ENCODE measurements around the gene FKBP2.

The FKBP2 gene

GRCh38 chr11:64248578-64248977 is 7.7 kb downstream of the FKBP2 start:
- no peak for DNase-seq (ENCODE audit: low read depth in 2 of 2, low spot score in 1 of 2)

- no peak for DNase-seq (ENCODE audit: low read depth in 2 of 2, low spot score in 1 of 2)
These were observed 8.1 kb downstream of the FKBP2 start for GRCh38 chr11:64249038-64249437.

DNA sequence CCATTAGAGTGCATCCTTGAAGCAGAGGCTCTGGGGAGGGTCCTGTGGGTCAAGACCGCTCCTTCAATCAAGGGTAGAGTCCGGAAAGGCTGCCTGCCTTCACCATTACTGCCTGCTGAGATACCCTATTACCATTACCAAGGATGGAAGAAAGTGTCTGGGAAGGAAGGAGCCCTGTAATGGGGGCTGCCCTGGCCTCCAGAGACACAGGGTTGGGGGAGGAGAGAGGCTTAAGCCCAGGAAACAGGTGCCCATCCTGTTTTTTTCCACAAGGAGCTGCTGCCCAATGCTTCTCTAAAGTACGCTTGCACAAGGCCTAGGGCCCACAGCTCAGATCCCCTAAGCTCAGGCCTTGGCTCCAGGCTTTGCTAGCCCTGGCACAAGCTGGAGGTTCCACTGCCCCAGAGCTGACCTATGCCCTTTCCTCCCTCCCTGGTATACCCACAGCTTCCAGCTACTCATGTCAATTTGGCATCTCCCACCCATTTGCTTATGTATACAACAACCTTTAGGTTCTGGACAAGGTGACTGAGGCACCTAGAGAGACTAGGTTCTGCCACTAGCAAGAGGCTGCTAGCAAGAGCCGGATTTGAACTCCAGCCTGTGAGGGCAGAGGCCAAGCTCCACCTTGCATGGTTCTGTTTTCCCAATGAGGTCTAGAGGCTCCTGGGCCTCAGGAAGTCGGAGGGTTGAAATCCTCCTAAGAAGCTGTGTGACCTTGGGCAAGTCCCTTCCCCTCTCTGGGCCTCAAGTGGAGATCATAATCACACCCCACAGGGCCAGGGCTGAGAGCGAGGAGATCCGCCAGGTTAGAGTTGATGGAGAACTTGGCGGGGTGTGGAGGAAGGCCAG is 8.9 kb downstream of the FKBP2 start:
- DNase-seq (ENCODE audit: low read depth in 2 of 2, low spot score in 1 of 2): no peak

DNA sequence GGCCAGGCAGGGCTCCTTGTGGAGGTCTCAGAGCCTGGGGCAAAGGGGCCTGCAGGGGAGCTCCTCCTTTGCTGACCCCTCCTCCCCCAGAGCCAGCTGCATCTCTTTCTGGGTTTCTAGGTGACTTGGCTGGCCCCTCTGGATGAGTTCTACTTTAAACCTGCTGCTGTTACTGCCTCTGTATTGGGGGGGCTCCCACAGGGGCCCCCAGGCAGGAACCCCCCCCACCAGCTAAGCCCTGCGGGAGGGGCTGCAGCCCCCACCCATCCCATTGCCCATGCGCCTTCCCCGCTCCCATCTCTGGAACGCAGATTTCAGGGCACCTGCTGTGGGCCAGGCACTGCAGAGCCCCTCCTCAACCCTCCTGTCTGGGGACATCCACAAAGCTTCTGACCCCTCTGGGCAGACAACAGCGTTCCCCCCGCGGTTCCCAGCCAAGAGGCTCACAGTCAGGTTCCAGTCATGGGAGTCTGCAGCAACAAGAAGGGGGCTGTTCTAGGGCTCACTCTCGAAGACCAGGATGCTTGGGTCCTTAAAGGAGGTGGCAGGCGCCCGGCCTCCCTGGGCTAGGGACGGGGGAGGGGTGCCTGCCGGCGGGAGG is 9.6 kb downstream of the FKBP2 start:
- no peak for DNase-seq (ENCODE audit: low read depth in 2 of 2, low spot score in 1 of 2)

DNA sequence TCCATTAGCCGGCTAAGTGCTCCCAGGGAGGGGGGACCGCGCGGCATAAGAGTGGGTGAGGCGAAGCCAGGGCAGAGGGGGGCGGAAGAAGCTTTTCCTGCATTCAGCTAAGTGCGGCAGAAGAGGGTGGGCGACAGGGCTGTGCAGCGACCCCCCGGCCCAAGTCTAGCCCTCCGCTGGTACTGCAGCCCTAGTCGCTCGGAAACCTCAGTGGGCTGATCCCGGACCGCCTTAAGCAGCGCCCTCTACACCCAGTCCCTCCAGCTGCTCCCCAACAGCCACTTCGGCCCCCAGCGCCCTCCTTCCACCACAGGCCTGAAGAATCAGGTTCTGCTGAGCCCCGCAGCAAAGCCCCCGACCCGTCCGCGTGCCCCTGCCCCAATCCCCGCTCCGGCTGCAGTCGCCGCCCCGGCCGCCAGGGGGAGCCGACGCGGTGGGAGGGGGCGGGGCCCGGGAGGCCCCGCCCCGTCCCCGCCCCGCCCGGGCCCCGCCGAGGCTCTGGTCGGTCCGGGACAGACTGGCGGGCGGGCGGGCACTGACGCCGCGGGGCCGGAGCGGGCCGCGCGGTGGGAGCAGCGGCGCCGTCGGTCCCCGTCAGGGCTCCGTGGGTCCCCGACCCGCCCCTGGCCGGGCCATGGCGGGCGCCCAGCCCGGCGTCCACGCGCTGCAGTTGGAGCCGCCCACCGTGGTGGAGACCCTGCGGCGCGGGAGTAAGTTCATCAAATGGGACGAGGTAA is 10.3 kb downstream of the FKBP2 start, which contains the start of gene PLCB3:
TSS of gene PLCB3 (plus strand) at position 515 of the 737 bp plus-strand sequence. CDS start at position 635, 120 bp downstream.
- DNase-seq (ENCODE audit: low read depth in 2 of 2, low spot score in 1 of 2): no peak

- no peak for DNase-seq (ENCODE audit: low read depth in 2 of 2, low spot score in 1 of 2)
These were observed 10.8 kb downstream of the FKBP2 start for GRCh38 chr11:64251753-64252002.

- DNase-seq (ENCODE audit: low read depth in 2 of 2, low spot score in 1 of 2): no peak
These were observed 11.3 kb downstream of the FKBP2 start for GRCh38 chr11:64252003-64252872.

- no peak for DNase-seq (ENCODE audit: low read depth in 2 of 2, low spot score in 1 of 2)
These were observed 12.1 kb downstream of the FKBP2 start for GRCh38 chr11:64253043-64253442.

DNA sequence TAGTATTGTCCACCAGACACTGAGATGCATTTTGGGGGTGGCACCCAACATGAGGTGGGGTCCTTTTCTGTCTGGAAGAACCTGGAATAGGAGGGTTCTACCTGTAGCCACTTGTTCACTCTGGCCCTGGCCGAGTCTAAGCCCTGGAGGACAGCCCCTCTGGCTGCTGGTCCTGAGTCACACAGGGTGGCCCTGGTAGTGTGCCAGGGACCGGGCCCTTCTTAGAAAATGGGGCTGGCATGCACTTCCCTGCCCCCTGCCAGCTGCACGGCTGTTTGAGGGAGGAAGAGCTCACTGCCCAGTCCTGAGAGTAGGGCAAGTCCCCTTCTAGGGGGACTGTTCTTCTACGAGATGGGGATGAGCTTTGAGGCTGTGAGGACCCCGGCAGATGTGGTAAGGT is 12.6 kb downstream of the FKBP2 start:
- DNase-seq (ENCODE audit: low read depth in 2 of 2, low spot score in 1 of 2): no peak

- no peak for DNase-seq (ENCODE audit: low read depth in 2 of 2, low spot score in 1 of 2)
These were observed 13.4 kb downstream of the FKBP2 start for GRCh38 chr11:64254326-64254725.

- DNase-seq (ENCODE audit: low read depth in 2 of 2, low spot score in 1 of 2): no peak
These were observed 14.5 kb downstream of the FKBP2 start for GRCh38 chr11:64255135-64256128.

- no peak for DNase-seq (ENCODE audit: low read depth in 2 of 2, low spot score in 1 of 2)
These were observed 15.4 kb downstream of the FKBP2 start for GRCh38 chr11:64256300-64256699.

DNA sequence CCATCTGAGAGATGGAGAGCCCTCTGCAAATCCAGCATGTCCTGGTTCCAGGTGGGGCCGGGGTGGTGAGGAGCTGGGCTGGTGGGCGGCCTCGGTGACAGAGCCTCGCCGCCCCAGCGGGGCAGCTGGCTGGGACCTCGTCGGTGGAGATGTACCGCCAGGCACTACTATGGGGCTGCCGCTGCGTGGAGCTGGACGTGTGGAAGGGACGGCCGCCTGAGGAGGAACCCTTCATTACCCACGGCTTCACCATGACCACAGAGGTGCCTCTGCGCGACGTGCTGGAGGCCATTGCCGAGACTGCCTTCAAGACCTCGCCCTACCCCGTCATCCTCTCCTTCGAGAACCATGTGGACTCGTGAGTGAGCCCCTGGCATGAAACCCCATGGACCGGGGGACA is 17.5 kb downstream of the FKBP2 start:
- DNase-seq (ENCODE audit: low read depth in 2 of 2, low spot score in 1 of 2): no peak

GRCh38 chr11:64258946-64259532 is 18.1 kb downstream of the FKBP2 start:
- DNase-seq (ENCODE audit: low read depth in 2 of 2, low spot score in 1 of 2): no peak

GRCh38 chr11:64259533-64260067 is 18.7 kb downstream of the FKBP2 start:
- no peak for DNase-seq (ENCODE audit: low read depth in 2 of 2, low spot score in 1 of 2)

GRCh38 chr11:64260147-64260708 is 19.3 kb downstream of the FKBP2 start:
- DNase-seq (ENCODE audit: low read depth in 2 of 2, low spot score in 1 of 2): no peak

- no peak for DNase-seq (ENCODE audit: low read depth in 2 of 2, low spot score in 1 of 2)
These were observed 20.7 kb downstream of the FKBP2 start for GRCh38 chr11:64261556-64262080.

DNA sequence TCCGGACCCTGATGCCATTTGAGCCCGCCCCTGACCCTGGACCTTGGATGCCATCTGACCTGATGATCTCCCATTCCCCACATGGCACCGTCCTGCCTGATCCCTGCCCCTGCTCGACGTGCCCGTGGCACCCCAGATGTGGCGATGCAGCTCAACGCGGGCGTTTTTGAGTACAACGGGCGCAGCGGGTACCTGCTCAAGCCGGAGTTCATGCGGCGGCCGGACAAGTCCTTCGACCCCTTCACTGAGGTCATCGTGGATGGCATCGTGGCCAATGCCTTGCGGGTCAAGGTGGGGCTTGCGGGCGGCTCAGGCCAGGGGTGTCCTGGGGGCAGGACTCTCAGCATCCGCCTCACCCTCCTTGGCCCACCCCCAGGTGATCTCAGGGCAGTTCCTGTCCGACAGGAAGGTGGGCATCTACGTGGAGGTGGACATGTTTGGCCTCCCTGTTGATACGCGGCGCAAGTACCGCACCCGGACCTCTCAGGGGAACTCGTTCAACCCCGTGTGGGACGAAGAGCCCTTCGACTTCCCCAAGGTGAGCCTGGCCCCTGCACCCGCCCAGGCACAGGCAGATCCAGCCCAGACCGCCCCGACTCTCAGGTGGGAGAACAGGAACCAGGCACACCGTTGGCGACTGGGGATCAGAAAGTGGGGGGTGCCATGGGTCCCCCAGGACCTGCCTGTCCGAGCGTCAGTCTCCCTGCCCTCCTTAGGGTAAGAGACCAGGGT is 21.5 kb downstream of the FKBP2 start:
- no peak for DNase-seq (ENCODE audit: low read depth in 2 of 2, low spot score in 1 of 2)
